Neural progenitor cell (in vitro differentiated cells): ENCODE measurements around the gene CRYZL1.

Experiments
- CTCF ChIP-seq: fragments of 200-600 bp; sonication (generic); IDR thresholded peaks from 2 replicates; pipeline ENCODE4 v1.5.1; 2017; ENCODE audit warnings: antibody characterized with exemption, mild to moderate bottlenecking
- EZH2phosphoT487 ChIP-seq: fragments of 200-600 bp; sonication (generic); IDR thresholded peaks from 2 replicates; pipeline ENCODE4 v1.6.1; 2017; ENCODE audit warnings: antibody characterized with exemption

- TF ChIP-seq CTCF (no peak), EZH2phosphoT487 (no peak)
These were observed 46.1 kb upstream of the CRYZL1 start for GRCh38 chr21:33687634-33688033.
